Muscle of back (tissue), 11 donors: ENCODE measurements around the gene DAAM1. TPM values are rescaled to one million over a fixed set of nuclear protein-coding genes. Genes with fewer than 3 reads are reported as not detected.

Experiments used
- DNase-seq, 3 donors: peaks; one replicate each; pipeline versions ENCODE4 v3.0.0 to v3.0.0-alpha.2; 2013
- polyA plus RNA-seq, 10 donors: library from polyadenylated mRNA; unstranded; fragments of 120-200 nt; gene quantifications; one replicate each; pipeline ENCODE4 v1.2.1, GENCODE V29; 2013; ENCODE audit not compliant: insufficient read length in 10 of 10

DAAM1 gene
- polyA plus RNA-seq, 10 donors, result 31.1 to 58.2 (median 40.2) TPM

DNA sequence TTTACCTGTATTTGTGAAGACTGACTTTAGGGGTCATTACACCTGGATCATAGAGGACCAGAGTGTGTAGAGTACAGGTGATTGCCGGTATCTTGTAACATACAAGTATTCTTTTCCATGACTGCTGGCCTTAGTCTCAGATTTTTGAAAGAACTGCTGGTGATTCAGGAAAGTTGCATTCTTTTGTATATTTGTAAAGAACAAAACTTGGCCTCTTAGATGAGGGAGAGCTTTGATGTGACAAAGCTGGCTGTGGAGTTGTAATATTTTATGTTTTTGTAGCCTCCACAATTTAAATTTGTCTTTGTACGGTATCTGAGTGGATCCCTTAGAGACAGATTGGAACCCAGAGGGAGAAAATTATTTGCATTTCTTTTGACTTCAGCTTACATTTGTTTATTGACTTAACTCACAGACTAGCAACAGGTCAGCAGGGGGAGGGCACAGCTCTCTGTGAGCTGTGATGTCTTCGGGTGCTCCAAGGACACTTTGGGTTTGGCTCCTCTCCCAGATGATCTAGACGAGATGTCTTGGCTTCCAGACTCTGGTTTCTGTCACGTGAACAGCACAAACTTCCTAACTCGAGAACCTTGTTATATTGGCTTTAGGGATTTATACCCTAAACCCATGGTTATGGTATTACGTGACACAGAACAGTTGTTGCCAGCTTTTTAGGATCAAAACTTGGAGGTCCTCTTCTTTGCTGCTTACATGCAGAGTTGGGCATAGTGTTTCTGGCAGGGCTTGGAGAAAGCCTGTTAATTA, 65.9 kb downstream of the DAAM1 start:
- peak; percentile 88 to 94 (median 92) for DNase-seq

DNA sequence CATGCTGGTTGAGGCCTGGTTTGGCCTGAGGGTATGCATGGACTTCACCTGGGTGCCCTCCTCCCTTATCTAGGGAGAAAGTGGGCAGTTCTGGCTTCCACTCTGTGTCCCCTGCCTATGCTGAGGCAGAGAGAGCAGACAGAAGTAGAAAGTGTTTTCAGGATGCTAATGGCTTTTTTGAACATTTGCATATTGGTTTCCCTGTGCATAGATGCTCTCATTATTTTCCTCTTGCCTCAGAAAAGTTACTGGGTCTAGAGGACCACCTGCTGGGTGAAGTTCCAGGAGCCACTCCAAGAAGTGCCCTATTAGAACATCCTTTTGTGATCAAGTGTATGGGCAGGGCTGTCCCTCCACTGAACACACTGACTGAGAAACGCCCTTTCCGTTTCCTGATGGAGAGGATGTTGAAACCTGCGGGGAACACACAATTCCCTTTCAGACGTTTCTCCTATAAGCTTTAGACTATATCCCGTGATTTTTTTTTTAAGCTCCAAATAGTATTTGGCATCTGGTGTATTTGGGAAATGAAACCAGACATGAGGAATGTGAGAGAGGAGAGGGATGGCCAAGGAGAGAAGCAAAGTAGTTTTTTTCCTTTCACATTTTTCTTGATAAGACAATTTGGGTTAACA, 66.6 kb downstream of the DAAM1 start:
- DNase-seq, result peak; percentile 48 to 74 (median 58)

- DNase-seq, result peak in 2 of 3 donors; percentile 43 to 52
These were observed 67.9 kb downstream of the DAAM1 start for GRCh38 chr14:59256331-59256730.

- DNase-seq, result no peak
These were observed 72.9 kb downstream of the DAAM1 start for GRCh38 chr14:59261334-59261733.

DNA sequence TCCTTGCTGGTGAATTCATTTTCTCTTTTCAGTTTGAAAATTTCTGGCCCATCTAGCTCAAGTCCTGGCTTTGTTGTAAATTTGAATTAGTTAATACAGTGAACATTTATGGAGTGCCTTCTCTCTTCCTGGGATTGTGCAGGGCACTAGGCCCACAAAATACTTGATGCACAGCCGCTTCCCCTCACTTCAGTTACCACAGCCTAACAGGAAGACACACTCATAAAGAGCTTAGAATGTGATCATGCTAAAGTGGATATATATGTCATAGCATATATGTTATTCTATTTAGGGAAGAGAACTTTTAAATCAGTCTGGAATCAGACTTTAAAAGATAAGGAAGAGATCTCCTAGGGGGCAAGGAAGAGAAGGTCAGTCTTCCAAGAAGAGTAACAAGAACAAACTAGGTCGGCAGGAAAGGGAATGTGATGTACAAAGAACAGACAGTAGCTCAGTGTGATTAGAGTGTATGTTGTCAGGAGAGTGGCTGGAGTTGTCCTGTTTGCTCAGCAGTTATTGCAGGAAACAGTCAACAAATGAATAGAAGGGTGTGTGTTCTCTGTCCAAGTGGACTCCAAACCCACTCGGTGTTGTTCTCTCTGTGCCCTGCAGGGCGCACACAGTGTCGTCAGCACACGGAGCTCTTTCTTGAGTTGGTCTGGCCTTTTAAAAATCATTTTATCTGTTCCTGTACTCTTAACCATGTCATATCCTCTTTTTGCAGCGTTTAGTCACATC, 74.4 kb downstream of the DAAM1 start:
- DNase-seq, result no peak

DNA sequence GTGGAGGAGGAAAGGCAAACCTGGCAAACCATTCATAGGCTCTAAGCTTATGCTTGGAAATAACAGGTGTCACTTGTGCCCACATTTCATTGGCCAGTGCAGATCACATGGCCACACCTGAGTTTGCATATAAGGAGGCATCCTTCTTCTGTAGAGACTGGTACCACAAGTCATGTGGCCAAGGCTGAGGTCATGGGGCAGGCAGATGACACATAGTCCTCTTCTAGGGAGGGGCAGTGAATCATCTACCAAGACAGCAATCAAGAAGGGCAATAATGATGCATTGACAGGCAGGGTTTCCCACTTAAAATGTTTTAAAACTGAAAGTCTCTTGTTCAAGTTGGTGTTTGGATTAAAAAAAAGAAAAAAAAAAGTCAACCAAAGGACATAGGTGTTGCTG, 77.3 kb downstream of the DAAM1 start:
- no peak for DNase-seq

GRCh38 chr14:59267046-59267445, 78.6 kb downstream of the DAAM1 start:
- DNase-seq, result no peak

GRCh38 chr14:59268011-59268410, 79.5 kb downstream of the DAAM1 start:
- no peak for DNase-seq

DNA sequence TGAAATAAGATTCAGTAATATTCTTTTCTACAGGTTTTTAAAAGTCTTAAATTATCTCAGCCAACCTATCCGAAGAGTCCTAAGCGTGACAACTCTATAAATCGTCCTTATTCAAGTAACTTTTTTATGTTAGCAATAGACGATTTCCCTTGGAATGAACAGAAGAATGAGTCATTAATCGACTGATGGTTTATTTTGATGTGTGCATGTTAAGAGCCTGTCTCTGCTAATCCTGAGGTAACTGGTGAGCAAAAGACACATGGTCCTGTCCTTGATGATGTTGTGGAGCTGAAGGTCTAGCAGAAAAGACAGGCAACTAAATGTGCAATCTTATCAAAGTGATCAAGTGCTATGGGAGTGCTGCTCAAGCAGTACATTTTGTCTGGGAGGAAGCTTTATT, 80.4 kb downstream of the DAAM1 start:
- no peak for DNase-seq

- no peak for DNase-seq
These were observed 81.0 kb downstream of the DAAM1 start for GRCh38 chr14:59269466-59269865.

DNA sequence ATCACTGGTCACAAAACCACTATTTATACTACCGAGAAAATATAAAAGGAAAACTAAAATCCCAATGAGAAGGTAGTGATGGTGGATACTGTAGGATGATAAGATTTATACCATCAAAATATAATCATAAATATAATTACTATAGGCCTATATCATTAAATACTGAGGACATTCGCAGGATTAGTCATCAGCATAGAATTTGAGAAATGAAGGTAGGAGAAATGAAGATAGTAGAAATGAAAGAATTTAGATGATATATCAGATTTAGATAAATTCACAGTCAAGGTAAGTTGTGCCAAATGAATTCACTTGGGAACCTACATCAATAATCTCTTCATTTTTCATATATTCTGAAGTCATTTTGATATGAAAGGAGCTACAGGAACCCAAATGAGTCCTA, 82.8 kb downstream of the DAAM1 start:
- DNase-seq, result no peak

DNA sequence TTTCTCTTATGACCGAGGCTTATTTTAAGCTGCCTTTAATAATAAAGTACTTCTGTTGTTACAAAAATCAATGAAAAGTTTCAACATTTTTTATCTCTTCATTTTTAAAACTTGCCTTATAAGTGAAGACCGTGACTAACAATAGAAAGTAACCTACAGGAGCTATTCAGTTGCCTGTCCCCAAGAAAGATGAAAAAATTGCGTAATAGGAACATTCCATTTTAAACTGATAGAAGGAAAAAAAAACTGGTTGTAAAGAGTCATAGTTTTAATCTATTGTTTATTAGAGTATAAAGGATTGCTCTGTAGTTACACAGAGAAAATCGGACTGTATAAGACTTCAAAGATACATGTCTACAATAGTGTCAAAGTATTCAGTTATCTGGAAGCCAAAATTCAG, 83.3 kb downstream of the DAAM1 start:
- no peak for DNase-seq

GRCh38 chr14:59272633-59273032, 84.2 kb downstream of the DAAM1 start:
- no peak for DNase-seq

DNA sequence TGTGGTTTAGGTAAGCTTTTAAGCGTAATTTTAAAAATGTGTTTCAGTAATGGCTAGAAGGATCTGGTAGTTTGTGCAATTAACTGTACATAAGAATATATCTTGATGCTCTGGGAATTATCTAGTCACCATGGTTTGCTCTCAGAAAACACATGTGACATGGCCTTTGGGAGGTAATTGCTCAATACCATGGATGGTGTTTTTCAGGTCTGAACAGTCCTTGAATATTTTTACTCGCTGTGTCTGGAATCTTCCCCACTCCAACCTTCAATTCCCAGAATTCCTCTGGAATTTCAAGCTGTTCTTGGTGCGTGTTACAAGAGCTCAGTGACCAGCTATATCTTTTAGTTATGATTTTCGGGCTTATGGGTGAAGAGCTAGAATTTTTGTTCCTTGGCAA, 85.3 kb downstream of the DAAM1 start:
- DNase-seq, result no peak

- DNase-seq, result no peak
These were observed 86.5 kb downstream of the DAAM1 start for GRCh38 chr14:59274991-59275391.

GRCh38 chr14:59275668-59276067, 87.2 kb downstream of the DAAM1 start:
- DNase-seq, result peak in 1 of 3 donors; percentile 79

DNA sequence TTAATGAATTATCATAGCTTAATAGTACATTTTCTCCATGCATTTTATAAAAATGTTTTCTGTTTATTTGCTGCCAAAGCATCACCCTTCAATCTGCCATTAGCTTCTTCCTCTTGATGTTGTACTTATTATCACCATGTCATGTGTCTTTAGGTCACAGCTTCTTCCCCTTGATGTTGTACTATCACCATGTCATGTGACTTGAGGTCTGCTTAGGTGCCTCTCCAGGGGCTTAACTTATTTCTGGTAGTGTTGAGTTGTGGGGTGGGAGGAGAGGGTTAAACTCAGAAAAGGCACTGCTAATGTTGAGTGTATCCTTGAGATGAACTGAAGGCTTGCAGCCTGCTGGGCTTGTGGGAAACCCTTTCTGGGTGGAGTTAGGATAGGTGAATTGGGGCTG, 87.8 kb downstream of the DAAM1 start:
- no peak for DNase-seq

DNA sequence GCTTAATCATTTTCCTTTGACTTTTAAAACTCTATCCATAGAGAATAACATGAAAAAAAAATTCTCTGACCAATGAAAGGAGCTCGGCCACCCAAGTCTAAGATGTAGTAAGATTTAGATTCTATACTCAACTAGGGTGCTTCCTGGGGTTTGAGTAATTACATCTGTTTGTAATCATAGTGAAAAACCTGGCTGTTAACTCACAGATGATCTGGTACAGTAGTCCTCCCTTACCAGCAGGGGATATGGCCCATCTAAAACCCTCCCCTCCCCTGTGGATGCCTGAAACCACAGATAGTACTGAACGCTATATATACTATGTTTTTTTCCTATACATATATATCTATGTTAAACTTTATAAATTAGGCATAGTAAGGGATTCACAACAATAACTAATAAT, 89.2 kb downstream of the DAAM1 start:
- DNase-seq, result no peak

DNA sequence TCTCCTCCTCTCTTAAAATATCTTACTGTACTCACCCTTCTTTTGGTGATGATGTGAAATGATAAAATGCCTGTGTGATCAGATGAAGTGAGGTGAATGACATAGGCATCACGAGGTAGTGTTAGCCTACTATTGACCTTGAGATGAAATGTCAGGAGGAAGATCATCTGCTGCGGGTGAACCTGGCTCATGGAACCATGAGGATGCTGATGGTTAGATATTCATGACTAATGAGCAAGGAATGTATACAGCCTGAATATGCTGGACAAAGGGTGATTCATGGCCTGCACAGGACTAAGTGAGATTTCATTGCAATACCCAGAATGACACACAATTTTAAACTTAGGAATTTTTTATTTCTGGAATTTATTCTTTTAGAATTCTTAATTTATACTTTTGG, 89.6 kb downstream of the DAAM1 start:
- DNase-seq, result peak in 1 of 3 donors; percentile 76

DNA sequence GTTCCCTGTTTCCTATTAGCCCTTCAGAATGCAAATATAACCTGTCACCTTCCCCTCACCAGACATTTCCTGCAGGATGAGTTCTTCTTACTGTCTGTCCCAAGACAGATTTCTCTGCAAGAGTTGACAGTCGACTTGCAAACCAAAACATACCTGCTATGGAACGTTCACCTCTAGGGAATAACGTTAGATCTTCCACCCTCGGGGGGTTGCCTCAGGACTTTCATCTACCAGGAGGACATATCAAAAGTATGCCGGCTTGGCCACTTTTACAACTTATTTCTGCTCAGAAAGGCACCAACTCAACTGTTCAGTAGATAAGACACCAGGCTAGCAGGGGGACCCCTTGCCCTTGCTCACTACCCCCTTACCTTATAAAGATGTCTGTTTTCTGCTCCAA, 92.5 kb downstream of the DAAM1 start:
- DNase-seq, result no peak

DNA sequence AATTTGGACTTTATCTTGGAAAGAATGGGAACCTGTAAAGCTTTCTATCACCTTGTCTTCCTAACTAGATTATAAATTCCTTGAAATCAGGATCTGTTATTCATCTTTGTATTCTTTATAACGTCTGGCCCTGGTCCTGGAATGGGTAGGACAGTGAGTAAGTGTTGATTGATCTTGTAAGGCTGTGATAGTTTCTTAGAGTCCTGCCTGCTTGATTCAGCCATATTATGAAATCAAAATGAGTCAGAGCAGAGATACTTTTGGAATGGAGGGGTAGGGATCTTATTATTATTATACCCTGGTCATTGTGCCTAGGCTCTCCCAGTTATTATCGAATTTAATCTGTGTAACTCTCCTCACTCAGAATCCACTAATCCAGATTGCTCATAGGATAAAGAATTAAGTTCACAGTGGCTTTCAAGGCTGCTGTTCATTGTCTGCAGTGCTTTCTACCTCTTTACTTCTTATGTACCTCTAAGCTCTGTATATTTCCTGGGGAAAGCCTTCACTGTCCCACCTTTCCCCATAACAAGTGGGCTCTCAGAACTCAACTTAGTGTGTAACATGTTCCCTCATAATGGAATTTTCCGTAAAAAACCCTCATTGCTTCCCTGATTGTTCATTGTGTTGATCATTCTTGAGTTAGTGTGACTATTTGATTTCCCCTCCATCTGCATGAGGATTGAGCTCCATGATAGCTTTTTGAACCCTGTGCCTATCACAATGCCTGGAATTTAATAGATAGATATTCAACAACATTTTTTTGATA, 93.3 kb downstream of the DAAM1 start:
- peak in 1 of 3 donors; percentile 50 for DNase-seq

DNA sequence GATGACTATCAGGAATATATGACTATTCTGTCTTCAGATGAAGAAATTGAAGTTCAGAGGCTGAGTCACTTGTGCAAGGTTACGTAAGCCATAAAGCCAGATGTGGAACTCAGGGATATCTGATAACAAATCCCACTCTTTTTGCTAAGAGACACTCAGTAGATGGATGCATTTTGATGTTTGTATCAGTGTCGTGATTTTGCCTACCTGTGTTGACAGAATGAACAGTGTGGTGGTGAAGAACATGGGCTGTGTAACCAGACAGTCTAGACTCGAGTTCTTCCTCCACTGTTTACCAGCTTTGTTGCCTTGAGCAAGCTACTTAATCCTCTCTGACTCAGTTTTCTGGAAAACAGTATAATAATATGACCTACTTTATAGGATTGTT, 93.9 kb downstream of the DAAM1 start:
- no peak for DNase-seq
